Midbrain (tissue), 1 donor: ENCODE results near the gene BEND6.

ENCODE experiments used
- DNase-seq: peaks from one replicate; lab custom pipeline; 2025; lab: John Stamatoyannopoulos, UW

BEND6 gene

DNA sequence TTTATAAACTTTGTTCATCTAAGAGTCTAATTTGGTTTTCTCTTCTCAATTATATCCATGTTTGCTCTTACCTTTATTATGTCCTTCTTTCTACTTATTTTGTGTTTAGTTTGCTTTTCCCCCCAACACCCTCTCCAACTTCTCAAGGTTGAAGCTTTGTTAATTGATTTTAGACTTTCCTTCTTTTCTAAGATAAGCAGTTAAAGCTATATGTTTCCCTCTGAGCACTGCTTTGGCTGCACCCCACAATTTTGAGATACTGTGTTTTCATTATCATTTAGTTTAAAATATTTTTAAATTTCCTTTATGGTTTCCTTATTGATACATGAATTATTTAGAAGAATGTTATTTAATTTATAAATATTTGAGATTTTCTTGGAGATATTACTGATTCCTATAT is 13.9 kb upstream of the BEND6 start:
- DNase-seq, result no peak

GRCh38 chr6:56944661-56945060 is 10.2 kb upstream of the BEND6 start:
- no peak for DNase-seq

DNA sequence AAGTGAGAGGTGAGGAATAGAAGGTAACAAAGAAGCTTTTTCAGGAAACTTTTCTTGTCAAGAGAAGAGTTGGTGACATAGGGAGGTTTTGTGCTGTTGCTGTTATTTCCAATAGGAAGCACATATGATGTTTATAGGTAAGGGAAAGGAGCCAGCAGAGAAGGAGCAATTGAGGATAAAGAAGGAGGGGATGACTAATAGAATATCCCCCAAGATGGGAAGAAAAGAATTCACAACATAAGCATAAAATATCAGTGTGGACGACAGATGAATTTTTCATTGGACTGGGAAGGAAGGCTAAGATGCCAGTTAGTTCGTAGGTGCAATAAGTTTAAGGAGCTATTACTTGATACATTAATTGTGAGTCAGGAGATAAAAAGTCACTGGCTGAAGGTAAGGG is 8.5 kb upstream of the BEND6 start:
- DNase-seq, result no peak

DNA sequence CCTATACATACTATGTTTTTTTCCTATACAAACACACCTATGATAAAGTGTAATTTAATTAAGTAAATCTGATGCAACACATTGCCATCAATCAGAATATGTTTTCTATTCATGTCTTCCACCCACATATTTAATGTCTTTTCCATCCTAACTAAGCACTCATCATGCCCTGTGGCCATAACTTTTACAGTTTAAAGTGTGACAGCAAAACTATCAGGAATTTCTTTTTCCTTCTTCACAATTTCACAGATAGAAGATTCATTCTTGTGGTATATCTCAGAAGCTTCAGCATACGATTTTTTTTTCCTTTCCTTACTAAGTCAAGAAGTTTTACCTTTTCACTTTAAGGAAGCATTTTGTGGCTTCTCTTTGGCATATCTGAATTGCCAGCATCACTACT is 7.0 kb upstream of the BEND6 start:
- DNase-seq, result no peak

- no peak for DNase-seq
Observed at GRCh38 chr6:56949265-56949664, 5.6 kb upstream of the BEND6 start.

- DNase-seq, result no peak
Observed at GRCh38 chr6:56949925-56950495, 4.9 kb upstream of the BEND6 start.

GRCh38 chr6:56951049-56951831 is 3.7 kb upstream of the BEND6 start:
- DNase-seq, result peak; percentile 14

- DNase-seq, result no peak
Observed at GRCh38 chr6:56953597-56954402, 1.1 kb upstream of the BEND6 start.

- DNase-seq, result peak; percentile 85
Observed at GRCh38 chr6:56955171-56956155, 556 bp downstream of the BEND6 start.

GRCh38 chr6:56956491-56956890 is 1.6 kb downstream of the BEND6 start:
- no peak for DNase-seq

DNA sequence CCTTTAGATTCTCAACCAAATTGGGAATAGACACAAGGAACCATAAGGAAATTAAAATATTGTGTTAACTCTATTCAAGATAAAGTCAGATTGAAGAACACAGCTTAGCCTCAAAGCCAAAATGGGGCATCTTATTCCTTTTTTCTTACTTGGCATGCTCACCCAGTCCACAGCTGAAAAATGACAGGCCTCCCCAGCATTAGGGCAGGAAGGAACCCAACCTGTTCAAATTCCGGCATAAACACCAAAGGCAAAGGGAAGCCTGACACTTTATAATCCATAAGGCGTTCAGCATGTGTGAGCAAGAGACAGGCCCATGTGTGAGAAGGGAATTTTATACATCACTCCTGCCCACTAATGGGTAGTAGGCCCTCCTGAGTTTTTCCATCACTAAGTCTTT is 2.9 kb downstream of the BEND6 start:
- no peak for DNase-seq

- no peak for DNase-seq
Observed at GRCh38 chr6:56958481-56958880, 3.6 kb downstream of the BEND6 start.

DNA sequence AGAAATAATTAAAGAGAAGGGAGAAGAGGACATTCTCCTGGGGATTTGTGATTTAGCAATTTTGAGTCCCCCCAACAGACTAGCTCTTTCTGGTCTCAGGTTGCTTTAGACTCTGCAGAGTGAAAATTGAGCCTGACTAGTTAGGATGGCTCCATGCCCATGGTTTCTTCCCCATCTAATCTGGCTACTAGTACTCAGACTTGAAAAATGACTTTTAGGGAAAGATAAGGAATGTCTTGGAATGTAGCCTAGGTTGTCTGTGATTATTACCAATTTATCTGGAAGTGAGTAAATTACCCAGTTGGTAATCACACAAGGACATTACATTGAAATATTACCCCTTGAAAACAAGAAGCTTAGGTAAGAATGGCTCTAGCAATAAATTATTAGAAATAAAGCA is 4.2 kb downstream of the BEND6 start:
- no peak for DNase-seq

GRCh38 chr6:56959938-56960337 is 5.0 kb downstream of the BEND6 start:
- no peak for DNase-seq

- no peak for DNase-seq
Observed at GRCh38 chr6:56961151-56961550, 6.2 kb downstream of the BEND6 start.

GRCh38 chr6:56962441-56962840 is 7.5 kb downstream of the BEND6 start:
- DNase-seq, result no peak

DNA sequence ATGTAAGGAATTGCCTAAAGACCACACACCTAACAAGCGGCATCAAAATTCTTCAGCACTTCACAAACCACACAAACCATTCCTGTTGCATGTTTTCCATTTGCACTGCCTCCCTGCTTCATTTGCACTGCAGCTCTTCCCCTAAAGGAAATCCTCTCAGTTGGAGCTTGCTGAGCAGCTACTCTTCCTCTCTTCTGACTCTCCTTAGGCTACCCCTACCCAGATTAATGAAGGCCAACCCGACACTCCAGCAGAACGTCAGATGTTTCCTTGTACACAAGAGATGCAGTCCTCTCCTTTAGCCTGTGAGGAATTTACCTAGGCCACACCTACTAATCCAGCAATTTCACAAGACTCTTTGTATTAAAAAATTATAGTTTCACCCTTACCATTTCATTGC is 8.1 kb downstream of the BEND6 start:
- DNase-seq, result no peak

DNA sequence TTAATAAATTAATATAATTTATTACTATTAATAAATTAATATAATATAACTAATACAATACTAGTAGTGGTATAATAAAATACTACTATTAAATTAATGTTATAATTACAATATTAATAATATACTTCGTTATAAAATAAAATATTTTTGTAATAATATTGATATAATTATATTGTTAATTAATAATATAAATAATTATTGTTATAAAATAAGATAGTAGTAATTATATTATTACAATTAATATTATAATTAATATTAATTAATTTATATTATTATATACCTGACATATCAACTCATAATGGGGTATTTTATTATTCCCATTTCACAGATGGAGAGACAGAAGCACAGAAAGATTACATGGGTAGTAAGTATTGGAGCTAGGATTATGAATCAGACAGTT is 8.9 kb downstream of the BEND6 start:
- DNase-seq, result no peak

- no peak for DNase-seq
Observed at GRCh38 chr6:56965126-56965525, 10.2 kb downstream of the BEND6 start.

GRCh38 chr6:56970849-56971248 is 15.9 kb downstream of the BEND6 start:
- no peak for DNase-seq

DNA sequence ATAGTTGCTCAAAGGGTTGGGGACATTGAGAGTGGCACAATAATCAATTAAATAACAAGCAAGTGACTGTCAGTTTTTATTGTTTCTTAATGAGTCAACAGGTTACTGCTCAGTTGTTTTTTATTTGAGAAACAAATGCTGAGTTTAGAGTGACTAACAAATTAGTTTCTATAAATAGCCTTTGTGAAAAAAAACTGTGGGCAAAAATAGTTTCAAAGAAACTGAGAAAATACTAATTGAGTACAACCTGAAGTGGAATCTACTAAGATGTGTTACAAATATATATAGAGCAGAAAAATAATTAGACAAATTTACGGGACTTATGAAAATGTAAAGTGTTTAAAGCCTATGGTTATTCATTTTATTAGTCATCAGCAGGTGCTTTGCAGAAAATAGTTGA is 22.3 kb downstream of the BEND6 start:
- DNase-seq, result no peak

- DNase-seq, result no peak
Observed at GRCh38 chr6:56978530-56978929, 23.6 kb downstream of the BEND6 start.
